ENCODE data around the gene PIWIL1.

DNA sequence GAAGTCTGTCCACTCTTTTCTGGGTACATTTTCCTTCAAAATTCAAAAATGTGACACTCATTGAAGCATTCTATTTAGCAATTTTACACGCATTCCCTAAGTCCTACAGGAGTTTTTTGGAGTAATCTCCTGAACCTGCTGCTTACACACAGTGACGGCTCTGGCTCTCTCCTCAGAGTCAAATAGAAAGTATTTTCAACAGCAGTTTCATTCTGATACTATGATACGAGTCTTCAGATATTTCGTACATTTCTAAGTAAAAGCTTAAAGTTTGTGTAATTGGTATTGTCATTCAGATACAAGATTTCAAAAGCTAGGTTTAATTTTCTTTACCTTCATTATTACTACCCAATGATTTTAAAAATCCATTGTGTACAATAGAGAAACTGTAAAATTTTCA lies 36.4 kb downstream of the PIWIL1 start:
- TF ChIP-seq, protein P1, sequence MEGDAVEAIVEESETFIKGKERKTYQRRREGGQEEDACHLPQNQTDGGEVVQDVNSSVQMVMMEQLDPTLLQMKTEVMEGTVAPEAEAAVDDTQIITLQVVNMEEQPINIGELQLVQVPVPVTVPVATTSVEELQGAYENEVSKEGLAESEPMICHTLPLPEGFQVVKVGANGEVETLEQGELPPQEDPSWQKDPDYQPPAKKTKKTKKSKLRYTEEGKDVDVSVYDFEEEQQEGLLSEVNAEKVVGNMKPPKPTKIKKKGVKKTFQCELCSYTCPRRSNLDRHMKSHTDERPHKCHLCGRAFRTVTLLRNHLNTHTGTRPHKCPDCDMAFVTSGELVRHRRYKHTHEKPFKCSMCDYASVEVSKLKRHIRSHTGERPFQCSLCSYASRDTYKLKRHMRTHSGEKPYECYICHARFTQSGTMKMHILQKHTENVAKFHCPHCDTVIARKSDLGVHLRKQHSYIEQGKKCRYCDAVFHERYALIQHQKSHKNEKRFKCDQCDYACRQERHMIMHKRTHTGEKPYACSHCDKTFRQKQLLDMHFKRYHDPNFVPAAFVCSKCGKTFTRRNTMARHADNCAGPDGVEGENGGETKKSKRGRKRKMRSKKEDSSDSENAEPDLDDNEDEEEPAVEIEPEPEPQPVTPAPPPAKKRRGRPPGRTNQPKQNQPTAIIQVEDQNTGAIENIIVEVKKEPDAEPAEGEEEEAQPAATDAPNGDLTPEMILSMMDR (IDR thresholded peaks at IDR 0.05), result no peak
- no peak for TF ChIP-seq POLR2A (IDR thresholded peaks at IDR 0.05)

Data from heart left ventricle (tissue), 13 donors.